K562 (cell line): ENCODE results near the gene NCKAP1. TPM values are rescaled to one million over a fixed set of nuclear protein-coding genes. Genes with fewer than 3 reads are reported as not detected.

Experiments
- ATAC-seq: fragments of 200-7000 bp; cut with Tn5 transposase; 3 replicates; pipeline ENCODE4 v1.9.1; 2020; ENCODE audit warnings: moderate library complexity
- BruUV-seq: library from RNA; stranded (reverse); fragments of 400-500 nt; replicated peaks from 2 replicates; lab custom pipeline; 2021; lab: Mats Ljungman, UMichigan
- CTCF ChIA-PET: fragments of 300-600 bp; formaldehyde crosslinking; extraction: SDS; loops from one replicate; lab custom pipeline; 2021; ENCODE audit warnings: low intra/inter-chr PET ratio; lab: Yijun Ruan, JAX
- POLR2A ChIA-PET: fragments of 300-600, 350-650 bp; sonication (Branson Sonifier 250); formaldehyde crosslinking; extraction: SDS; loops from one replicate; lab custom pipeline; 2021; ENCODE audit warnings: antibody characterized with exemption, inconsistent platforms; lab: Yijun Ruan, JAX
- DNase-seq, 4 experiments: peaks; one replicate each; pipeline versions ENCODE4 v3.0.0 to v3.0.0-alpha.2; 2011 to 2018; ENCODE audit warnings: low spot score in 3 of 4, mixed read lengths in 3 of 4; ENCODE audit errors: extremely low read depth in 1 of 4
- FAIRE-seq: peaks from 2 replicates; lab custom pipeline; 2011; peaks lifted over from hg19 to GRCh38; lab: Jason Lieb, UNC
- H2AFZ ChIP-seq: 2 replicates; pipeline ENCODE4 v1.6.0; 2011; ENCODE audit warnings: low read depth, low read length, control low read depth, inconsistent platforms
- H3K27ac ChIP-seq: fragments of 200-600 bp; 3 replicates; pipeline ENCODE4 v1.8.0; 2011; ENCODE audit warnings: low read depth, mild to moderate bottlenecking, control low read depth, inconsistent platforms, low read length, moderate library complexity, mixed read lengths; ENCODE audit errors: extremely low read depth
- H3K27me3 ChIP-seq, 2 experiments: fragments of 300-600 bp in 1 of 2; 2 replicates in 1 of 2; 3 replicates in 1 of 2; pipeline versions ENCODE4 v1.6.0 to v1.8.0; 2011; ENCODE audit warnings: inconsistent platforms in 2 of 2, low read length in 2 of 2, mild to moderate bottlenecking in 1 of 2, mixed read lengths in 1 of 2, moderate library complexity in 1 of 2; ENCODE audit not compliant: control insufficient read depth in 2 of 2, insufficient read depth in 2 of 2
- H3K36me3 ChIP-seq: fragments of 300-600 bp; 3 replicates; pipeline ENCODE4 v1.8.0; 2011; ENCODE audit warnings: mild to moderate bottlenecking, low read length, inconsistent platforms; ENCODE audit not compliant: control insufficient read depth, insufficient read depth
- H3K4me1 ChIP-seq, 2 experiments: fragments of 200-600 bp in 1 of 2; replicated peaks in 1 of 2; 2 replicates in 1 of 2; 3 replicates in 1 of 2; pipeline versions ENCODE4 v1.5.1 to v1.8.0; 2011; ENCODE audit warnings: inconsistent platforms in 2 of 2, low read length in 2 of 2, mild to moderate bottlenecking in 1 of 2, mixed read lengths in 1 of 2, moderate library complexity in 1 of 2; ENCODE audit not compliant: control insufficient read depth in 2 of 2, insufficient read depth in 2 of 2
- H3K4me2 ChIP-seq: 2 replicates; pipeline ENCODE4 v1.6.1; 2011; ENCODE audit warnings: low read length, control low read depth, inconsistent platforms, mixed read lengths; ENCODE audit not compliant: insufficient read depth
- H3K4me3 ChIP-seq: fragments of 200-600 bp; sonication (generic), shearing (Covaris generic); 2 replicates; pipeline ENCODE4 v1.5.1; 2016; ENCODE audit warnings: control low read depth, inconsistent platforms
- H3K79me2 ChIP-seq: fragments of 200-600 bp; 3 replicates; pipeline ENCODE4 v1.8.0; 2011; ENCODE audit warnings: low read length, inconsistent platforms; ENCODE audit not compliant: control insufficient read depth, insufficient read depth
- H3K9ac ChIP-seq, 2 experiments: 2 replicates each; pipeline versions ENCODE4 v1.6.0 to v1.6.1; 2011; ENCODE audit warnings: low read depth in 2 of 2, low read length in 2 of 2, control low read depth in 1 of 2, inconsistent platforms in 1 of 2, mild to moderate bottlenecking in 1 of 2, mixed read lengths in 1 of 2; ENCODE audit not compliant: insufficient read depth in 1 of 2
- H3K9me1 ChIP-seq: one replicate; pipeline ENCODE4 v1.6.0; 2011; ENCODE audit warnings: inconsistent platforms, mild to moderate bottlenecking, low read length, moderate library complexity; ENCODE audit not compliant: control insufficient read depth, insufficient read depth
- H3K9me3 ChIP-seq: replicated peaks from 2 replicates; pipeline ENCODE4 v1.5.1; 2011; ENCODE audit warnings: low read depth, low read length, inconsistent platforms; ENCODE audit not compliant: control insufficient read depth, insufficient read depth
- H4K20me1 ChIP-seq: replicated peaks from 2 replicates; pipeline ENCODE4 v1.6.1; 2011; ENCODE audit warnings: low read length, inconsistent platforms, mixed read lengths; ENCODE audit not compliant: control insufficient read depth, insufficient read depth
- CBX3 ChIP-seq, 2 experiments: IDR thresholded peaks; 1 replicate in 1 of 2; 2 replicates in 1 of 2; pipeline ENCODE4 v1.6.1; 2012; ENCODE audit warnings: inconsistent platforms in 2 of 2, low read length in 2 of 2, borderline replicate concordance in 1 of 2, control low read depth in 1 of 2
- EHMT2 ChIP-seq: fragments of 450-650 bp; IDR thresholded peaks from 2 replicates; pipeline ENCODE4 v1.6.1; 2018; ENCODE audit warnings: antibody characterized with exemption
- EP300 ChIP-seq: IDR thresholded peaks from 2 replicates; pipeline ENCODE4 v1.6.1; 2012; ENCODE audit warnings: low read length, improper control_type of control experiment
- ESRRB ChIP-seq: fragments of 250-450 bp; sonication (Bioruptor Pico); IDR thresholded peaks from 2 replicates; pipeline ENCODE4 v1.5.0; 2020; ENCODE audit warnings: mild to moderate bottlenecking, moderate library complexity, borderline replicate concordance
- ETV5 ChIP-seq: sonication (generic); formaldehyde crosslinking; IDR thresholded peaks from 2 replicates; pipeline ENCODE4 v1.4.0; 2020; ENCODE audit warnings: low read depth, mild to moderate bottlenecking, missing genetic modification reagents
- FOXJ3 ChIP-seq: sonication (generic); formaldehyde crosslinking; IDR thresholded peaks from 2 replicates; pipeline ENCODE4 v1.4.0; 2020; ENCODE audit warnings: mild to moderate bottlenecking, missing genetic modification reagents
- HDAC1 ChIP-seq, 2 experiments: fragments of 450-650 bp; IDR thresholded peaks; 2 replicates each; pipeline ENCODE4 v1.6.1; 2016 to 2017; ENCODE audit warnings: inconsistent platforms in 1 of 2, mild to moderate bottlenecking in 1 of 2, moderate library complexity in 1 of 2
- MEIS2 ChIP-seq: fragments of 450-650 bp; IDR thresholded peaks from 2 replicates; pipeline ENCODE4 v1.6.1; 2014; ENCODE audit warnings: mild to moderate bottlenecking; ENCODE audit not compliant: partially characterized antibody
- MTA1 ChIP-seq: fragments of 450-650 bp; IDR thresholded peaks from 2 replicates; pipeline ENCODE4 v1.6.1; 2017; ENCODE audit warnings: borderline replicate concordance
- NFIC ChIP-seq: fragments of 450-650 bp; IDR thresholded peaks from 2 replicates; pipeline ENCODE4 v1.6.1; 2017; ENCODE audit warnings: mild to moderate bottlenecking, inconsistent platforms
- NFXL1 ChIP-seq: fragments of 450-650 bp; formaldehyde crosslinking; IDR thresholded peaks from 2 replicates; pipeline ENCODE4 v1.4.0; 2021; ENCODE audit warnings: mild to moderate bottlenecking
- TEAD1 ChIP-seq, 2 experiments: fragments of 450-650 bp in 1 of 2; sonication (generic) in 1 of 2; formaldehyde crosslinking; IDR thresholded peaks; 2 replicates each; pipeline versions ENCODE4 v1.4.0 to v1.8.0; 2020 to 2022; ENCODE audit warnings: mild to moderate bottlenecking in 2 of 2, missing genetic modification reagents in 1 of 2
- ZNF143 ChIP-seq: sonication (generic); formaldehyde crosslinking; IDR thresholded peaks from 2 replicates; pipeline ENCODE4 v1.9.0; 2022; ENCODE audit warnings: mild to moderate bottlenecking, missing genetic modification reagents
- ZNF655 ChIP-seq: fragments of 250-450 bp; sonication (Bioruptor Pico); IDR thresholded peaks from 2 replicates; pipeline ENCODE4 v1.5.0; 2021
- WGBS: fragments of 100-300 bp; shearing (Covaris generic); methylation state at CpG from one replicate; pipeline ENCODE4 v1.1.6; 2016; ENCODE audit warnings: low coverage, mixed read lengths; ENCODE audit not compliant: insufficient coverage; ENCODE audit errors: missing lambda C conversion rate; 5-methylcytosine and 5-hydroxymethylcytosine counted together
- in situ Hi-C: fragments of 300-500 bp; cut with MboI; formaldehyde crosslinking; loops from 4 replicates; pipeline ENCODE4 v1.15.0; 2018; ENCODE audit warnings: inconsistent platforms, mixed read lengths
- intact Hi-C: fragments of 100-400 bp; cut with micrococcal nuclease; formaldehyde crosslinking; loops from 2 replicates; pipeline ENCODE4 v1.14.2; 2022
- polyA plus RNA-seq, 8 experiments: library from polyadenylated mRNA; depleted of rRNA in 4 of 8; stranded (reverse) in 5 of 8; unstranded in 3 of 8; fragments of >200 nt; fragmentation: Nextera tagmentation in 2 of 8; fragmentation: Illumina TruSeq in 1 of 8; extraction: Ambion mirVana in 2 of 8; extraction: Trizol in 1 of 8; gene quantifications; 2 replicates each; pipeline versions ENCODE4 v1.2.1 to v1.2.3, GENCODE V29; 2011 to 2014; ENCODE audit warnings: inconsistent platforms in 1 of 8, missing spikeins in 1 of 8
- total RNA-seq, 7 experiments: library from RNA; depleted of rRNA in 6 of 7; stranded (reverse); fragments of >200 nt in 6 of 7; fragmentation: Illumina TruSeq in 2 of 7; extraction: Trizol in 2 of 7; gene quantifications; 2 replicates each; pipeline versions ENCODE4 v1.2.1 to v1.2.3, GENCODE V29; 2011 to 2021; ENCODE audit warnings: low replicate concordance in 1 of 7
- TF ChIP-seq, protein P1 (sequence below): sonication (generic); formaldehyde crosslinking; IDR thresholded peaks from 2 replicates; pipeline ENCODE4 v1.8.0; 2022; ENCODE audit warnings: mild to moderate bottlenecking, missing genetic modification reagents

The NCKAP1 gene
- total and polyA plus RNA-seq, 9 of the 15 experiments (the other 6 are each of a cell fraction or from before 2014, with no cell fraction given), result 34.0 to 153 (median 88.7) TPM

GRCh38 chr2:182910965-182911364 lies 127.3 kb downstream of the NCKAP1 start:
- CTCF ChIA-PET, result no interaction called here

DNA sequence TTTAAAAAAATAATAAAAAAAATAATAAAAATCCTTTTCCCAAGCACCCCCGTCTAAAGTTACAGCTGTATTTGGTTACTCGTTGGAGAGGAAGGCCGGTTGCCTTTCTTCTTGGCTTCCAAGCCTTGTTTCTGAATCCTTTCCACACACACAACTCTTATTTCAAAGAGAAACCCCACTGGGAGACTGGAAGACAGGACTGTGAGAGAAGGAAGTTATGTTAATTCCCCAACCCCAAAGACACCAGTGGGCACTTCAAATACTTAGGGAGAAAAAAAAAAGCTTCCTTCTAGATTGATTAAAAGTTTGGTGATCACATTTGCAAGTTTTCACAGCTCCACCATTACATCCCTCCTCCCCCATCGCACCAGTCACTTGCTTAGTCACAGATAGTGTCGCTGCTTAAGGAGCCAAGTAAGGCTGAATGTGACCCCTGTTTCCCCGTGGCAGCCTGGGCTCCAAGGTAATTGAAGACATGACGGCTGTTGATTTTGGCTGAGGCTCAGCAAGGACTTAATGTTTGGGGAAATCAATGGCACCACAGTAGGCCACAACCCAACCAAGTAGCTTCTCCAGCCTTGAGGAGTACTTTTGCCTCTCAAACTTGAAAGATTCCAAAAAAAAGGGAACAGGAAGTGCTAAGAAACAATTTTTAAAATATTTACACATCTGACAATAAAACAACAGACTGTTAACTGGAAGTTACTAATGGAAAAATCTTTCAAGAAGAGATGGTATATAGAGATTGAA lies 131.0 kb downstream of the NCKAP1 start:
- POLR2A ChIA-PET, result interaction anchor here (0.7 kb wide), 2 partner anchors 12 to 15 kb away, joined by 3 read pairs; no protein-coding TSS in a partner anchor
- intact Hi-C loops (no loop called here), in situ Hi-C loops (no loop called here)
- peak overlapping the region; percentile 23; the same call in 2 of the 3 replicates for H3K27ac ChIP-seq
- H3K36me3 ChIP-seq, result peaks cover 13% of the 10 kb centered on the region; the same call in 2 of the 3 replicates
- 50% methylated on average over 7 of the region's 7 CpGs for WGBS
- no peaks in the 10 kb centered on the region for H3K79me2 ChIP-seq
- peak overlapping the region in 1 of 2 experiments; percentile 66; a peak in 1 of 4 replicates for H3K9ac ChIP-seq
- FAIRE-seq, result peak; percentile 86
- H3K9me1 ChIP-seq, result no peaks in the 10 kb centered on the region
- H3K9me3 ChIP-seq, result no peaks in the 10 kb centered on the region
- peak overlapping the region; percentile 2; the same call in 1 of the 2 replicates for H2AFZ ChIP-seq
- no peak overlapping the region for H3K4me3 ChIP-seq
- no TSS peak for BruUV-seq
- DNase-seq, result peak in 2 of 4 experiments; percentile 52 to 58
- no peaks in the 10 kb centered on the region for H3K27me3 ChIP-seq
- H3K4me2 ChIP-seq, result no peak overlapping the region
- no peaks in the 10 kb centered on the region; a peak in 2 of 5 replicates for H3K4me1 ChIP-seq
- CTCF ChIA-PET, result no interaction called here
- H4K20me1 ChIP-seq, result no peaks in the 10 kb centered on the region
- ATAC-seq, result peak; percentile 90
- no peak for TF ChIP-seq NFXL1 (CRISPR knock-in tag)
- TF ChIP-seq ZNF655 (CRISPR knock-in tag), result no peak
- no peak for TF ChIP-seq CBX3 (IDR thresholded peaks at IDR 0.05; ENCODE audit: borderline replicate concordance in 1 of 2, low read length in 2 of 2)
- TF ChIP-seq EHMT2, result 0 out of 2 replicates have a peak, but pooled peaks have one; percentile 32
- TF ChIP-seq MEIS2, result peak; percentile 2
- TF ChIP-seq ZNF143 (CRISPR knock-in tag), result no peak
- TF ChIP-seq HDAC1 (IDR thresholded peaks at IDR 0.05), result 0 out of 4 replicates have a peak, but pooled peaks of 1 of the 2 experiments have one; percentile 18
- peak; percentile 23; the same call in 1 of the 2 replicates for TF ChIP-seq NFIC
- TF ChIP-seq TEAD1 (CRISPR knock-in tag; IDR thresholded peaks at IDR 0.05), result no peak
- TF ChIP-seq ETV5 (CRISPR knock-in tag), result no peak
- TF ChIP-seq, protein P1, sequence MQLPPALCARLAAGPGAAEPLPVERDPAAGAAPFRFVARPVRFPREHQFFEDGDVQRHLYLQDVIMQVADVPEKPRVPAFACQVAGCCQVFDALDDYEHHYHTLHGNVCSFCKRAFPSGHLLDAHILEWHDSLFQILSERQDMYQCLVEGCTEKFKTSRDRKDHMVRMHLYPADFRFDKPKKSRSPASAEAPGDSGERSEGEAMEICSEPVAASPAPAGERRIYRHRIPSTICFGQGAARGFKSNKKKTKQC, result no peak
- no peak for TF ChIP-seq MTA1
- TF ChIP-seq EP300, result no peak

More at GRCh38 chr2:182910965-182911364, 127.3 kb downstream of the NCKAP1 start:
- Histone ChIP-seq H3K4me2 (no peak overlapping the region), H3K27ac (no peak overlapping the region), H3K36me3 (peaks cover 39% of the 10 kb centered on the region), H3K9me3 (no peaks in the 10 kb centered on the region), H3K4me3 (no peak overlapping the region), H3K9ac (no peak overlapping the region), H3K79me2 (no peaks in the 10 kb centered on the region), H2AFZ (no peak overlapping the region), H3K9me1 (peaks cover 4% of the 10 kb centered on the region), H3K27me3 (no peaks in the 10 kb centered on the region), H3K4me1 (no peaks in the 10 kb centered on the region; a peak in 2 of 5 replicates), H4K20me1 (no peaks in the 10 kb centered on the region)
- WGBS, result 100% methylated on average over 1 of the region's 1 CpG
- DNase-seq, result no peak
- no TSS peak for BruUV-seq
- in situ Hi-C loops, result no loop called here
- intact Hi-C loops, result no loop called here
- POLR2A ChIA-PET, result no interaction called here
- no peak for FAIRE-seq
- ATAC-seq, result no peak
- TF ChIP-seq ESRRB (CRISPR knock-in tag), result no peak
- TF ChIP-seq FOXJ3 (CRISPR knock-in tag), result no peak
